ENCODE measurements around the gene ABAT.
"Not testable (repeated sequence)": the region's sequence is repeated elsewhere in the genome, so short reads cannot be mapped to it uniquely, and the experiment has no call there.

Gene ABAT

GRCh38 chr16:8739989-8740704, 65.7 kb downstream of the ABAT start:
- Histone ChIP-seq H2AFZ (ENCODE audit: low read depth, low read length) (no peak overlapping the region), H3K4me3 (ENCODE audit: low read length) (no peak overlapping the region), H3K4me2 (ENCODE audit: low read length) (no peak overlapping the region), H3K4me1 (ENCODE audit: low read length) (no peaks in the 10 kb centered on the region), H3K9me3 (ENCODE audit: insufficient read depth, low read length) (no peaks in the 10 kb centered on the region), H3K27ac (ENCODE audit: low read length) (no peak overlapping the region), H3K27me3 (ENCODE audit: low read depth, low read length) (0 out of 2 replicates have a peak, but pooled peaks cover 9% of the 10 kb centered on the region), H3K79me2 (ENCODE audit: low read length) (no peaks in the 10 kb centered on the region), H4K20me1 (ENCODE audit: insufficient read depth, low read length) (no peaks in the 10 kb centered on the region), H3K9ac (ENCODE audit: low read length) (no peak overlapping the region), H3K36me3 (replicated peaks; ENCODE audit: low read depth, low read length) (no peaks in the 10 kb centered on the region)
- TF ChIP-seq CTCF (IDR thresholded peaks at IDR 0.05; ENCODE audit: low read depth, low read length) (no peak), EZH2phosphoT487 (IDR thresholded peaks at IDR 0.05; ENCODE audit: low read depth) (no peak)

- H3K9ac ChIP-seq (ENCODE audit: low read length): no peak overlapping the region
- H3K79me2 ChIP-seq (ENCODE audit: low read length): no peaks in the 10 kb centered on the region
- TF ChIP-seq EZH2phosphoT487 (IDR thresholded peaks at IDR 0.05; ENCODE audit: low read depth): no peak
- TF ChIP-seq CTCF (IDR thresholded peaks at IDR 0.05; ENCODE audit: low read depth, low read length): no peak
- H3K9me3 ChIP-seq (ENCODE audit: insufficient read depth, low read length): no peaks in the 10 kb centered on the region
- H3K4me2 ChIP-seq (ENCODE audit: low read length): no peak overlapping the region
- H3K4me3 ChIP-seq (ENCODE audit: low read length): no peak overlapping the region
- 0 out of 2 replicates have a peak, but pooled peaks cover 9% of the 10 kb centered on the region for H3K27me3 ChIP-seq (ENCODE audit: low read depth, low read length)
- H3K4me1 ChIP-seq (ENCODE audit: low read length): no peaks in the 10 kb centered on the region
- no peaks in the 10 kb centered on the region for H4K20me1 ChIP-seq (ENCODE audit: insufficient read depth, low read length)
- H2AFZ ChIP-seq (ENCODE audit: low read depth, low read length): no peak overlapping the region
- no peak overlapping the region for H3K27ac ChIP-seq (ENCODE audit: low read length)
- H3K36me3 ChIP-seq (replicated peaks; ENCODE audit: low read depth, low read length): no peaks in the 10 kb centered on the region
These were observed 66.4 kb downstream of the ABAT start for GRCh38 chr16:8740775-8741355.

- Histone ChIP-seq H3K9me3 (ENCODE audit: insufficient read depth, low read length) (no peaks in the 10 kb centered on the region), H3K79me2 (ENCODE audit: low read length) (no peaks in the 10 kb centered on the region), H3K27me3 (ENCODE audit: low read depth, low read length) (0 out of 2 replicates have a peak, but pooled peaks cover 9% of the 10 kb centered on the region), H2AFZ (ENCODE audit: low read depth, low read length) (no peak overlapping the region), H3K27ac (ENCODE audit: low read length) (no peak overlapping the region), H3K4me3 (ENCODE audit: low read length) (no peak overlapping the region), H3K36me3 (replicated peaks; ENCODE audit: low read depth, low read length) (no peaks in the 10 kb centered on the region), H4K20me1 (ENCODE audit: insufficient read depth, low read length) (no peaks in the 10 kb centered on the region), H3K9ac (ENCODE audit: low read length) (no peak overlapping the region), H3K4me1 (ENCODE audit: low read length) (no peaks in the 10 kb centered on the region), H3K4me2 (ENCODE audit: low read length) (no peak overlapping the region)
- TF ChIP-seq EZH2phosphoT487 (IDR thresholded peaks at IDR 0.05; ENCODE audit: low read depth): no peak
- TF ChIP-seq CTCF (IDR thresholded peaks at IDR 0.05; ENCODE audit: low read depth, low read length): no peak
These were observed 67.2 kb downstream of the ABAT start for GRCh38 chr16:8741636-8742035.

GRCh38 chr16:8742068-8742467, 67.7 kb downstream of the ABAT start:
- H3K27ac ChIP-seq (ENCODE audit: low read length): no peak overlapping the region
- no peak overlapping the region for H3K9ac ChIP-seq (ENCODE audit: low read length)
- no peak overlapping the region for H2AFZ ChIP-seq (ENCODE audit: low read depth, low read length)
- H3K36me3 ChIP-seq (replicated peaks; ENCODE audit: low read depth, low read length): no peaks in the 10 kb centered on the region
- no peaks in the 10 kb centered on the region for H4K20me1 ChIP-seq (ENCODE audit: insufficient read depth, low read length)
- H3K27me3 ChIP-seq (ENCODE audit: low read depth, low read length): 0 out of 2 replicates have a peak, but pooled peaks cover 9% of the 10 kb centered on the region
- no peaks in the 10 kb centered on the region for H3K4me1 ChIP-seq (ENCODE audit: low read length)
- TF ChIP-seq EZH2phosphoT487 (IDR thresholded peaks at IDR 0.05; ENCODE audit: low read depth) (no peak), CTCF (IDR thresholded peaks at IDR 0.05; ENCODE audit: low read depth, low read length) (no peak)
- no peaks in the 10 kb centered on the region for H3K9me3 ChIP-seq (ENCODE audit: insufficient read depth, low read length)
- H3K79me2 ChIP-seq (ENCODE audit: low read length): no peaks in the 10 kb centered on the region
- no peak overlapping the region for H3K4me2 ChIP-seq (ENCODE audit: low read length)
- H3K4me3 ChIP-seq (ENCODE audit: low read length): no peak overlapping the region

GRCh38 chr16:8748944-8749343, 74.5 kb downstream of the ABAT start:
- H3K4me2 ChIP-seq (ENCODE audit: low read length); H3K27me3 ChIP-seq (ENCODE audit: low read depth, low read length); H3K9me3 ChIP-seq (ENCODE audit: insufficient read depth, low read length); H3K4me3 ChIP-seq (ENCODE audit: low read length); H2AFZ ChIP-seq (ENCODE audit: low read depth, low read length); H4K20me1 ChIP-seq (ENCODE audit: insufficient read depth, low read length); H3K9ac ChIP-seq (ENCODE audit: low read length); H3K79me2 ChIP-seq (ENCODE audit: low read length); H3K4me1 ChIP-seq (ENCODE audit: low read length); H3K36me3 ChIP-seq (replicated peaks; ENCODE audit: low read depth, low read length); H3K27ac ChIP-seq (ENCODE audit: low read length): not testable (repeated sequence)
